Gastrocnemius medialis (tissue), 4 donors: ENCODE results near the gene DBNDD1. TPM values are rescaled to one million over a fixed set of nuclear protein-coding genes. Genes with fewer than 3 reads are reported as not detected.

Source experiments
- ATAC-seq, 2 donors: fragments of 150-250 bp; one replicate each; pipeline ENCODE4 v1.9.1; 2016
- DNase-seq, 2 donors: peaks; one replicate each; pipeline ENCODE4 v3.0.0-alpha.2; 2019
- H3K27ac ChIP-seq, 4 donors: fragments of 200-600 bp; sonication (generic); 1 replicate in 1 of 4; 2 replicates in 3 of 4; pipeline ENCODE4 v1.5.1; 2016 to 2018; ENCODE audit warnings: mild to moderate bottlenecking in 2 of 4, moderate library complexity in 1 of 4
- H3K27me3 ChIP-seq, 3 donors: fragments of 200-600 bp; sonication (generic) in 2 of 3; 1 replicate in 1 of 3; 2 replicates in 2 of 3; pipeline versions ENCODE4 v1.5.1 to v1.6.0; 2016 to 2019; ENCODE audit warnings: mild to moderate bottlenecking in 1 of 3, moderate library complexity in 1 of 3
- H3K36me3 ChIP-seq, 2 donors: fragments of 200-600 bp; sonication (generic) in 1 of 2; one replicate each; pipeline ENCODE4 v1.5.1; 2017 to 2018
- H3K4me1 ChIP-seq, 2 donors: fragments of 200-600 bp; sonication (generic) in 1 of 2; one replicate each; pipeline ENCODE4 v1.5.1; 2016 to 2017; ENCODE audit warnings: mild to moderate bottlenecking in 2 of 2
- H3K4me3 ChIP-seq, 4 donors: fragments of 200-600 bp; sonication (generic) in 3 of 4; 1 replicate in 1 of 4; 2 replicates in 3 of 4; pipeline ENCODE4 v1.5.1; 2016 to 2019; ENCODE audit warnings: mild to moderate bottlenecking in 2 of 4
- H3K9me3 ChIP-seq, 3 donors: fragments of 200-600 bp; sonication (generic) in 2 of 3; 1 replicate in 1 of 3; 2 replicates in 2 of 3; pipeline ENCODE4 v1.5.1; 2016 to 2019
- CTCF ChIP-seq, 5 experiments: fragments of 450-650 bp in 3 of 5; fragments of 200-600 bp in 2 of 5; sonication (generic) in 2 of 5; IDR thresholded peaks in 4 of 5; conservative IDR thresholded peaks in 1 of 5; 1 replicate in 4 of 5; 2 replicates in 1 of 5; pipeline ENCODE4 v1.5.1; 2016 to 2019; ENCODE audit warnings: antibody characterized with exemption in 5 of 5, mild to moderate bottlenecking in 3 of 5, moderate library complexity in 3 of 5
- POLR2A ChIP-seq, 2 donors: fragments of 450-650 bp; IDR thresholded peaks; one replicate each; pipeline ENCODE4 v1.6.1; 2017; ENCODE audit warnings: antibody characterized with exemption in 2 of 2, mild to moderate bottlenecking in 2 of 2, moderate library complexity in 2 of 2
- in situ Hi-C, 4 donors: fragments of 200-750 bp; cut with MboI; loops; one replicate each; pipeline versions ENCODE4 v1.15.0 to v1.8.0; 2017; ENCODE audit warnings: low sequenced_read_pairs in 4 of 4
- intact Hi-C: fragments of 100-400 bp; cut with DNase I; formaldehyde crosslinking; loops from one replicate; pipeline ENCODE4 v1.15.1; 2023; ENCODE audit warnings: low total_unique reads
- total RNA-seq, 4 donors: library from RNA; depleted of rRNA; stranded (reverse); fragments of >200 nt; gene quantifications; one replicate each; pipeline versions ENCODE4 v1.1.0 to v1.2.3, GENCODE V29; 2016

Gene DBNDD1
- total RNA-seq, 4 donors from 2014 or later, result 9.3 to 25.9 (median 23.7) TPM

DNA sequence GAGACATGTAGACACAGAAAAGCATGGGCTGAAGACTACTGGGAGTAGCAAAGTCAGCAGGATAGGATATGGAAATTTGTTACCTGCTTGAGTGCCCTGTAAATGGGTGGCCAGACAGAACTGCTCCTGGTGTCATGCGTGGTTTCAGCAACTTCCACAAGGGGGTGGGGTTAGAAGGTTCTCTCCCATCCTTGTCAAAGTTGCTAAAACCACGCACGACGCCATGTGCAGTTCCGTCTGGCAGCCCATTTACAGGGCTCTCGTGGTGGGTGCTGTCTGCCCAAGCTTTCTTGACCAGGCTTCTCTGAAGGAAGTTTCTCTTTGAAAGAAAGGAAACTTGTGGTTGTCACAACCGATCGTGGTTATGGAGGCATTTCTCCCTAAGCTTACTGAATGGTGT lies 6.9 kb upstream of the DBNDD1 start:
- Histone ChIP-seq H3K4me3 (no peak overlapping the region), H3K27me3 (no peaks in the 10 kb centered on the region), H3K9me3 (no peaks in the 10 kb centered on the region), H3K27ac (no peak overlapping the region), H3K36me3 (no peaks in the 10 kb centered on the region), H3K4me1 (peaks cover 17 to 20% of the 10 kb centered on the region in 2 donors)
- in situ Hi-C loops, result no loop called here
- TF ChIP-seq CTCF (IDR thresholded peaks at IDR 0.05 in 4 of 5, conservative IDR thresholded peaks at IDR 0.05 in 1 of 5) (no peak), POLR2A (IDR thresholded peaks at IDR 0.05) (no peak)
- ATAC-seq (no peak), DNase-seq (no peak)
- intact Hi-C loops, result no loop called here

DNA sequence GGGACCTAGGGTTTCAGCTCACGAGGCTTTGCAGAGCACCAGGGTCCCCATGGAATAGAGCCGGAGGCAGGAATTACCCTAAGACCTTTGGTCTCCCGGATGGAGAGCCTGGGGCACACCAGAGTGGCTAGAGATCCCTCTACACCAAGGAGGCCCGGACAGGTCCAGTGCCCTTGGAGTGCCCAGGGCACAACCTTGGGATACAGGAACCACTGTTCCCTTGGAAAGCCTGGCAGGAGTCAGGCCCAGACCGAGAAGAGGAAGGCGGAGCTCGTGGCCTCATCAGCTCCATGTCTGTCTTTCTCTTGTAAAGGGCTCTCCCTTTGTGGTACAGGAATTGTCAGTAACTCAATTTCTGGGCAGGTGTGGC lies 3.8 kb upstream of the DBNDD1 start:
- Histone ChIP-seq H3K9me3 (no peaks in the 10 kb centered on the region), H3K36me3 (no peaks in the 10 kb centered on the region), H3K27me3 (no peaks in the 10 kb centered on the region), H3K4me1 (peaks cover 30 to 46% of the 10 kb centered on the region in 2 donors), H3K4me3 (peak overlapping the region; percentile 82 to 94 (median 88)), H3K27ac (peak overlapping the region; percentile 59 to 92 (median 77))
- TF ChIP-seq CTCF (IDR thresholded peaks at IDR 0.05 in 4 of 5, conservative IDR thresholded peaks at IDR 0.05 in 1 of 5) (no peak), POLR2A (IDR thresholded peaks at IDR 0.05) (no peak)
- ATAC-seq, result no peak
- intact Hi-C loops, result loop anchor here (2.0 kb wide), 3 partner anchors 50 to 150 kb away; partner anchors contain the start of genes DEF8 and TCF25
- in situ Hi-C loops, result no loop called here
- DNase-seq, result no peak

DNA sequence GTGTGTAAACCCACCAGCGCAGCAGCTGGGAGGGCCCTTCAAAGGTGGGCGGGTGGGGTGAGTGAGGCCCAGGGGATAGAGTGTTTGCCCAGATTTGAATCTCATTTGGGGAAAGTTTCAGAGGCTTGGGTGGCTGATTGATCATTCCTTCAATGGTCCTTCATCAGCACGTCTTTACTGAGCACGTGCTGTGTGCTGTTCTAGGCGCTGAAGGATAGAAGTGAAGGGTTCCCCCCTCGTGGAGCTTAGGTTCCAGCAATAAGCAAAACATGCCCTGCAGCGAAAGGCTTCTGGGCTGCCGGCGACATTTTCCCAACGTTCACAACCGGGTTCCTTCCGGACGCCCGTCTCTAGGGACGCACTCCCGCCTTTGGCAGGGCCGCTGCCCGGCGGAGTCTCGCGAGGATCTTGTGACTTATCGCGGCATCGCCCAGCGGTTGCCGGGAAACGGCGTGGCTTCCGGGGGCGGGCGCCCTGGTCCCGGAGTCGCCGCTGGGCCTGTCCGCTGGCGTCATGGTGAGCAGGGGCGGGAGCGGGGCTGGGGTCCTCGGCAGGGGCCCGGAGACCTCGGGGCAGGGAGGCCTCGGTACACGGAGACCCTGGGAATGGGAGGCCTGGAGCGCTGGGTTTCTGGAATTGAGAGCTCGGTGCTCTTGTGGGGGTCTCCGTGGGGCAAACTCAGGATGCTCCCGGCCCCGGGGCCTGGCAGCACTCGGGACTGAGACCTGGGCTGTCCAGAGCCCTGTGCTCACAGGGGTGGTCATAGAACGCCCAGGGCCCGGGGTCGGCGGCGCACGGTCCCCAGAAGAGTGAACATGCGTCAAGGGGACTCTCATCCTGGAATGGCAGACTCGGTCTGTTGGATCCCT lies 3.2 kb upstream of the DBNDD1 start:
- no peaks in the 10 kb centered on the region for H3K36me3 ChIP-seq
- H3K27me3 ChIP-seq, result no peaks in the 10 kb centered on the region
- H3K4me3 ChIP-seq, result peak overlapping the region; percentile 82 to 94 (median 88)
- peak; percentile 78 to 80 for DNase-seq
- peaks cover 30 to 46% of the 10 kb centered on the region in 2 donors for H3K4me1 ChIP-seq
- in situ Hi-C loops, result no loop called here
- H3K9me3 ChIP-seq, result no peaks in the 10 kb centered on the region
- peak overlapping the region; percentile 59 to 92 (median 77) for H3K27ac ChIP-seq
- intact Hi-C loops, result loop anchor here (2.0 kb wide), 3 partner anchors 50 to 150 kb away; partner anchors contain the start of genes DEF8 and TCF25
- peak in 1 of 5 experiments; percentile 15 for TF ChIP-seq CTCF (IDR thresholded peaks at IDR 0.05 in 4 of 5, conservative IDR thresholded peaks at IDR 0.05 in 1 of 5)
- no peak for TF ChIP-seq POLR2A (IDR thresholded peaks at IDR 0.05)
- ATAC-seq, result peak; percentile 71 to 77

DNA sequence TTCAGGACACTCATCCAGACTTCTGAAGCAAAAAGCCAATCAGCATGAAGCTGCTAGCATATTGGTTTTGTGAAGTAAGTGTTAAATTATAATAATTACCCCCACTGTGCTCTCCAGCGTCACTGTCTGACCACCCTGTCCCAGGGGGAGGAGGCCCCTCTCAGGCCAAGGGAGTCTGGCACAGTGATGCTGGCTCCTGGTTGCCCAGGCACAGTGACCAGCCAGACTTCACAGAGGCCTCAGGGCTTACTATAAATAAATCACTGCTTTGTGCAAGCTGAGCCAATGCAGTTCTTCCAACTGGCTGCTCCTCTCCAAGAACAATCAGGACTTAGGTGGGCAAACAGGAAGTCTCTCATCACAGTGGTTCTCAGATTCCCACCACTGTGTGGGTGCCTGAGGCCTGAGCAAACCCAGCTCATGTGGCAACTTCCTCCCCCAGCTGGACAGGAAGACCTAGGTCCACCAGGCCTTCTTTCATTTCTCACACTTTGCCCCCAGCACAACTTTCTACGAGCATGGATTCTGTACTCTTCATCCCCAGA lies 1.7 kb upstream of the DBNDD1 start:
- Histone ChIP-seq H3K4me1 (peaks cover 30 to 46% of the 10 kb centered on the region in 2 donors), H3K9me3 (no peaks in the 10 kb centered on the region), H3K27ac (peak overlapping the region; percentile 87 to 92 (median 90)), H3K27me3 (no peaks in the 10 kb centered on the region), H3K4me3 (no peak overlapping the region), H3K36me3 (no peaks in the 10 kb centered on the region)
- DNase-seq, result peak in 1 of 2 donors; percentile 49
- intact Hi-C loops (no loop called here), in situ Hi-C loops (no loop called here)
- peak in 1 of 2 donors; percentile 21 for TF ChIP-seq POLR2A (IDR thresholded peaks at IDR 0.05)
- TF ChIP-seq CTCF (IDR thresholded peaks at IDR 0.05 in 4 of 5, conservative IDR thresholded peaks at IDR 0.05 in 1 of 5), result no peak
- peak in 1 of 2 donors; percentile 49 for ATAC-seq
